TTC549 (cell line): Measurements from ENCODE around the gene AKAP8L.

Experiments used
- FAIRE-seq: peaks from 2 replicates; lab custom pipeline; 2012; peaks lifted over from hg19 to GRCh38; lab: Jason Lieb, UNC

AKAP8L gene

GRCh38 chr19:15432629-15433518 is 14.1 kb upstream of the AKAP8L start:
- no peak for FAIRE-seq

GRCh38 chr19:15432018-15432494 is 13.3 kb upstream of the AKAP8L start:
- no peak for FAIRE-seq

GRCh38 chr19:15431396-15432017 is 12.7 kb upstream of the AKAP8L start:
- FAIRE-seq, result no peak

- no peak for FAIRE-seq
Observed at GRCh38 chr19:15430526-15431120, 11.8 kb upstream of the AKAP8L start.

GRCh38 chr19:15429825-15430467 is 11.2 kb upstream of the AKAP8L start:
- no peak for FAIRE-seq

GRCh38 chr19:15428956-15429824 is 10.4 kb upstream of the AKAP8L start:
- no peak for FAIRE-seq

- no peak for FAIRE-seq
Observed at GRCh38 chr19:15427991-15428471, 9.2 kb upstream of the AKAP8L start.

- no peak for FAIRE-seq
Observed at GRCh38 chr19:15427350-15427700, 8.5 kb upstream of the AKAP8L start.

GRCh38 chr19:15426485-15427349 is 7.9 kb upstream of the AKAP8L start:
- FAIRE-seq, result no peak

- no peak for FAIRE-seq
Observed at GRCh38 chr19:15425321-15425950, 6.6 kb upstream of the AKAP8L start.

- no peak for FAIRE-seq
Observed at GRCh38 chr19:15424692-15425272, 6.0 kb upstream of the AKAP8L start.

GRCh38 chr19:15424121-15424520 is 5.3 kb upstream of the AKAP8L start:
- no peak for FAIRE-seq

GRCh38 chr19:15423130-15423529 is 4.3 kb upstream of the AKAP8L start:
- no peak for FAIRE-seq

GRCh38 chr19:15422296-15423075 is 3.7 kb upstream of the AKAP8L start:
- FAIRE-seq, result no peak

- no peak for FAIRE-seq
Observed at GRCh38 chr19:15421721-15422260, 3.0 kb upstream of the AKAP8L start.

- FAIRE-seq, result no peak
Observed at GRCh38 chr19:15421136-15421695, 2.4 kb upstream of the AKAP8L start.

- no peak for FAIRE-seq
Observed at GRCh38 chr19:15419413-15420025, 731 bp upstream of the AKAP8L start.

GRCh38 chr19:15418231-15418578 is 583 bp downstream of the AKAP8L start:
- no peak for FAIRE-seq
